ENCODE measurements around the gene DCUN1D3. TPM values are rescaled to one million over a fixed set of nuclear protein-coding genes. Genes with fewer than 3 reads are reported as not detected.

DCUN1D3 gene
- total RNA-seq, 2 donors from 2014 or later, result 10.0 to 13.4 TPM

DNA sequence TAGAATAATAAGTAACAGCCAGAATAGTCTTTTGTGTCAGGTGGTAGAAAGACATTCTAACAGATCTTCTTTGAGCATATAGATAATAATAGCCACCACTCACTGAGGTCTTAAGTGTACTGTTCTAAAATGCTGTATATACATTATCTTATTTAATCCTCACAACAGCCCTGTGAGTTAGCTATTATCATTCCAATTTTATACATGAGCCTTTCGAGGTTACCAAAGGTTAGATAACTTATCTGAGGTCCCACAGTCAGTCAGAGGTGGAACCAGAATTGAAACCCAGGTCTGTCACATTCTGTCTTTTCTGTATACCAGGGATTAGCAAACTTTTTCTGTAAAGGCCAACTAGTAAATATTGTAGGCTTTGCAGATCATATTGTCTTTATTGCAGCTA, 70.6 kb downstream of the DCUN1D3 start:
- no peak for DNase-seq (ENCODE audit: low spot score)
- TF ChIP-seq, protein P1, sequence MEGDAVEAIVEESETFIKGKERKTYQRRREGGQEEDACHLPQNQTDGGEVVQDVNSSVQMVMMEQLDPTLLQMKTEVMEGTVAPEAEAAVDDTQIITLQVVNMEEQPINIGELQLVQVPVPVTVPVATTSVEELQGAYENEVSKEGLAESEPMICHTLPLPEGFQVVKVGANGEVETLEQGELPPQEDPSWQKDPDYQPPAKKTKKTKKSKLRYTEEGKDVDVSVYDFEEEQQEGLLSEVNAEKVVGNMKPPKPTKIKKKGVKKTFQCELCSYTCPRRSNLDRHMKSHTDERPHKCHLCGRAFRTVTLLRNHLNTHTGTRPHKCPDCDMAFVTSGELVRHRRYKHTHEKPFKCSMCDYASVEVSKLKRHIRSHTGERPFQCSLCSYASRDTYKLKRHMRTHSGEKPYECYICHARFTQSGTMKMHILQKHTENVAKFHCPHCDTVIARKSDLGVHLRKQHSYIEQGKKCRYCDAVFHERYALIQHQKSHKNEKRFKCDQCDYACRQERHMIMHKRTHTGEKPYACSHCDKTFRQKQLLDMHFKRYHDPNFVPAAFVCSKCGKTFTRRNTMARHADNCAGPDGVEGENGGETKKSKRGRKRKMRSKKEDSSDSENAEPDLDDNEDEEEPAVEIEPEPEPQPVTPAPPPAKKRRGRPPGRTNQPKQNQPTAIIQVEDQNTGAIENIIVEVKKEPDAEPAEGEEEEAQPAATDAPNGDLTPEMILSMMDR (IDR thresholded peaks at IDR 0.05), result no peak
- H3K9me3 ChIP-seq, result no peaks in the 10 kb centered on the region

GRCh38 chr16:20826039-20826566, 74.1 kb downstream of the DCUN1D3 start:
- TF ChIP-seq, protein P1 (IDR thresholded peaks at IDR 0.05), result no peak
- H3K27me3 ChIP-seq, result no peaks in the 10 kb centered on the region
- H3K27ac ChIP-seq, result no peak overlapping the region
- no peaks in the 10 kb centered on the region for H3K9me3 ChIP-seq
- H3K4me3 ChIP-seq, result no peak overlapping the region
- peaks cover 0 to 7% of the 10 kb centered on the region in 2 donors for H3K4me1 ChIP-seq
- DNase-seq (ENCODE audit: low spot score), result no peak
- no peaks in the 10 kb centered on the region for H3K36me3 ChIP-seq

More for the DNA sequence above, 70.6 kb downstream of the DCUN1D3 start:
- Histone ChIP-seq H3K27me3 (no peaks in the 10 kb centered on the region), H3K27ac (no peak overlapping the region), H3K36me3 (no peaks in the 10 kb centered on the region), H3K4me3 (no peak overlapping the region), H3K4me1 (peaks cover 0 to 7% of the 10 kb centered on the region in 2 donors)

- Histone ChIP-seq H3K27me3 (no peaks in the 10 kb centered on the region), H3K4me1 (peaks cover 0 to 7% of the 10 kb centered on the region in 2 donors), H3K9me3 (no peaks in the 10 kb centered on the region), H3K27ac (no peak overlapping the region), H3K36me3 (no peaks in the 10 kb centered on the region), H3K4me3 (no peak overlapping the region)
- no peak for DNase-seq (ENCODE audit: low spot score)
- TF ChIP-seq, protein P1 (IDR thresholded peaks at IDR 0.05), result no peak
Observed at GRCh38 chr16:20822521-20823325, 77.4 kb downstream of the DCUN1D3 start.

DNA sequence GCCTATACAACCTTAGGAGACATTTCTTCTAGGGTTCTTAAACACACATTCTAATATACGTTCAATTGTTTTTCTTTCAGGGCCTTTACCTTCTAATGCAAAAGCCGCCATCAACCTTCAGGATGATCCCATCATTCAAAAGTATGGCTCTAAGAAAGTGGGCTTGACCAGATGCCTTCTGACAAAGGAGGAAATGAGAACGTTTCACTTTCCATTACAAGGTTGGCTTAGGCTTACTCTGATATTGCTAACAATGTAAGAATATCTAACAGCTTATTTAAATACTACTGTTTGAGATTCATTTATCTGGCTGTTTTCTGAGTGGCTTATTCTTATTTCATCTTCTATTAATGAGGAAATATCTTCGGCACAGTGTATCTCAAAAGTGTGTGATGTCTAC, 78.5 kb downstream of the DCUN1D3 start:
- Histone ChIP-seq H3K4me3 (no peak overlapping the region), H3K9me3 (no peaks in the 10 kb centered on the region), H3K27me3 (no peaks in the 10 kb centered on the region), H3K36me3 (no peaks in the 10 kb centered on the region), H3K4me1 (peaks cover 0 to 7% of the 10 kb centered on the region in 2 donors), H3K27ac (no peak overlapping the region)
- no peak for DNase-seq (ENCODE audit: low spot score)
- TF ChIP-seq, protein P1 (IDR thresholded peaks at IDR 0.05), result no peak

GRCh38 chr16:20818929-20819585, 81.1 kb downstream of the DCUN1D3 start:
- no peaks in the 10 kb centered on the region for H3K4me1 ChIP-seq
- no peak overlapping the region for H3K4me3 ChIP-seq
- DNase-seq (ENCODE audit: low spot score), result no peak
- no peaks in the 10 kb centered on the region for H3K36me3 ChIP-seq
- H3K27me3 ChIP-seq, result no peaks in the 10 kb centered on the region
- no peak overlapping the region for H3K27ac ChIP-seq
- no peaks in the 10 kb centered on the region for H3K9me3 ChIP-seq
- TF ChIP-seq, protein P1 (IDR thresholded peaks at IDR 0.05), result no peak

All from right atrium auricular region (tissue), 2 donors.